ENCODE measurements around the gene LRRC27. TPM values are rescaled to one million over a fixed set of nuclear protein-coding genes. Genes with fewer than 3 reads are reported as not detected.

The LRRC27 gene
- total RNA-seq, 4 donors from 2014 or later, result 5.1 to 22.3 (median 18.5) TPM

DNA sequence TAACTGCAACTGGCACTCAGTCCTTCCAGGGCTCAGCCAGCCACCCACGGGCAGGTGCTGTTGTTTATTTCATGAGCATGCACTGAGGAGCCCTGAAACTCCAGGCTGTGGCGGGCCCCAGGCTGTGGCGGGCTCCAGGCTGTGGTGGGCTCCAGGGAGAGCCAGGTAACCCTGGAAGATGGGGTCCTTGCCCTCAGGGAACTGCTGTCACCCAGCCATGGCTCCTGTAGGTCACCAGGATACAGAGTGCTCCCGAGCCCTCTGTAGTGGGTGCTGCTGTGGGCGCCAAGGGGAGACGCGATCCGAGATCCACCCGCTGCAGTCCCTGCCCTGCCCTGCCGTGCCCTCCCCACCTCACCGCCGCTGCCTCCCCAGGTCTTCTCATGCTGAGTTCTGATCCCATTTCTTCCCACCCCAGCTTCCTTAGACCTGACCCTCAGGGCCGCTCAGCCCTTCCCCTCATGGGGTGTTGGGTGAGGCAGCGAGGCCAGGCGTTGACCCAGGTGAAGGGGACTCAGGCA, 29.6 kb downstream of the LRRC27 start:
- H3K27ac ChIP-seq, result no peak overlapping the region
- peak in 2 of 3 donors; percentile 33 to 42 for DNase-seq

DNA sequence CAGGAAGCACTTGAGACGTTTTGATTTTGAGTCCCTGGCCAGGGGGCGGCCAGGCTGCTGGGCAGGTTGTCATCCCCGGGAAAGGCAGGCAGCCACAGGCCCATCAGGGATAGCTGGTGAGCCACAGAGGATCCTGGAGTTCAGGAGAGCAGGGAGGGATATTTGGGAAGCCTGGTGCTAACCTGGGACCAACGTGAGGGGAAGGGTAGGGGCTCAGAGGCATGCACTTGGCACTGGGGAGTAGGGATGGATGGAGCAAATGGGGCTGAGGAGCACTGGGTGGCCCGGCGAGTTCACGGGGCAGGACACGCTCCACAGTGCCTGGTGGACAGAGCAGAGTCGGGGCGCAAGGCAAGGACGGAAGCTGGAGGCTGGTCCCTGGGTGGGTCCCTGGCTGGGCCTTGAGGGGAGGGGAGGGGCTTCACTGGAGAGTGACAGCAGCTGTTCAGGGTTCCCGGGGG, 30.2 kb downstream of the LRRC27 start:
- peaks cover 0 to 18% (median 0%) of the 10 kb centered on the region in 3 donors for H3K36me3 ChIP-seq
- no peaks in the 10 kb centered on the region for H3K27me3 ChIP-seq
- TF ChIP-seq, protein P1, sequence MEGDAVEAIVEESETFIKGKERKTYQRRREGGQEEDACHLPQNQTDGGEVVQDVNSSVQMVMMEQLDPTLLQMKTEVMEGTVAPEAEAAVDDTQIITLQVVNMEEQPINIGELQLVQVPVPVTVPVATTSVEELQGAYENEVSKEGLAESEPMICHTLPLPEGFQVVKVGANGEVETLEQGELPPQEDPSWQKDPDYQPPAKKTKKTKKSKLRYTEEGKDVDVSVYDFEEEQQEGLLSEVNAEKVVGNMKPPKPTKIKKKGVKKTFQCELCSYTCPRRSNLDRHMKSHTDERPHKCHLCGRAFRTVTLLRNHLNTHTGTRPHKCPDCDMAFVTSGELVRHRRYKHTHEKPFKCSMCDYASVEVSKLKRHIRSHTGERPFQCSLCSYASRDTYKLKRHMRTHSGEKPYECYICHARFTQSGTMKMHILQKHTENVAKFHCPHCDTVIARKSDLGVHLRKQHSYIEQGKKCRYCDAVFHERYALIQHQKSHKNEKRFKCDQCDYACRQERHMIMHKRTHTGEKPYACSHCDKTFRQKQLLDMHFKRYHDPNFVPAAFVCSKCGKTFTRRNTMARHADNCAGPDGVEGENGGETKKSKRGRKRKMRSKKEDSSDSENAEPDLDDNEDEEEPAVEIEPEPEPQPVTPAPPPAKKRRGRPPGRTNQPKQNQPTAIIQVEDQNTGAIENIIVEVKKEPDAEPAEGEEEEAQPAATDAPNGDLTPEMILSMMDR (IDR thresholded peaks at IDR 0.05), result no peak
- no peak for TF ChIP-seq POLR2A (IDR thresholded peaks at IDR 0.05)
- DNase-seq, result peak in 2 of 3 donors; percentile 35 to 40
- H3K4me1 ChIP-seq, result no peaks in the 10 kb centered on the region
- H3K9me3 ChIP-seq, result no peaks in the 10 kb centered on the region
- no peak overlapping the region for H3K4me3 ChIP-seq
- no peak overlapping the region for H3K27ac ChIP-seq

More for the DNA sequence above, 29.6 kb downstream of the LRRC27 start:
- TF ChIP-seq POLR2A (IDR thresholded peaks at IDR 0.05), result no peak
- TF ChIP-seq, protein P1 (IDR thresholded peaks at IDR 0.05), result no peak
- Histone ChIP-seq H3K4me3 (no peak overlapping the region), H3K4me1 (no peaks in the 10 kb centered on the region), H3K9me3 (no peaks in the 10 kb centered on the region), H3K27me3 (no peaks in the 10 kb centered on the region), H3K36me3 (peaks cover 0 to 16% (median 0%) of the 10 kb centered on the region in 3 donors)

DNA sequence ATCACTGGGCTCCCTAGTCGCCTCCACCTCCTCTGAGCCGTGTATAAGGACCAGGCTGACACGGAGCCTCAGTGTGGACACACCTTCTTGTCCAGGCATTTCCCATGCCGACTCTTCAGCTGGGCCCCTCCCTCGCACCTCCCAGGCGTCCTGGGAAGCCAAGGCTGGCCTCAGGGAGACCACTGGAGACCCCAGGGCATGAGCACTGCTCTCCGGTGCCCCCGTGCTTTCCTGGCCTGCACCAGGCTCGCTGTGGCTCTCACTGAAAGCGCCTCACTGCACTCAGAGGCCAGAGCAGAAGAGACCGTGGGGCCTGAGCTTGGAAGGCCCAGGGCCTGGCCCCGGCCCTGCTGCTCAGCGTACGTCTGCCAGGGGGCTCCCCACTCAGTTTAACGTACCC, 31.4 kb downstream of the LRRC27 start:
- Histone ChIP-seq H3K4me1 (no peaks in the 10 kb centered on the region), H3K4me3 (no peak overlapping the region), H3K27me3 (no peaks in the 10 kb centered on the region), H3K9me3 (no peaks in the 10 kb centered on the region), H3K36me3 (peaks cover 0 to 18% (median 0%) of the 10 kb centered on the region in 3 donors), H3K27ac (no peak overlapping the region)
- no peak for TF ChIP-seq POLR2A (IDR thresholded peaks at IDR 0.05)
- TF ChIP-seq, protein P1 (IDR thresholded peaks at IDR 0.05), result no peak
- peak in 1 of 3 donors; percentile 15 for DNase-seq

DNA sequence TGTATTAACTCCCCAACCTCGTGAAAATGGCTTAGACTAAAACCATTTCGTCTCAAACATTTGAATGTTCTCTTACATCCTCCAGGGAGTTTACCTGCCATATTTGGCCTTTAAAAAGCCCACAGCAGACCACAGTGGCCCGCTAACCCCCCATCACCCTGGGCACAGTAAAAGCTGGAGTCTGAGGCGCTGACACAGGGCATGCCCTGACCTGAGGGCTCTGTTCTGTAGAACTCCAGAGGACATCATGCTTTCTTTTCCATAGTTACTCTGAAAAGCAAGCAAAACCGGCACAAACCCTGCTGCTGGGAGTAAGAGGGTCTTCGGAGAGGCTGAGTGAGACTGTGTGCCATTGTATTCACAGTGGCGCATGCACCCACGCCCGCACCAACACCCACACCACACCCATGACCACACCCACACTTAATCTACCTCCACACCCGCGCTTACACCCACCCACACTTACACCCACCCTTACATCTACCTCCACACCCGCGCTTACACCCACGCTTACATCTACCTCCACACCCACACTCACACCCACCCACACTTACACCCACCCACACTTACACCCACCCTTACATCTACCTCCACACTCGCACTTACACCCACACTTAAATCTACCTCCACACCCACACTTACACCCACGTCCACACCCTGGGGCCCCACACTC, 32.1 kb downstream of the LRRC27 start:
- Histone ChIP-seq H3K27me3 (no peaks in the 10 kb centered on the region), H3K4me1 (no peaks in the 10 kb centered on the region), H3K4me3 (no peak overlapping the region), H3K9me3 (no peaks in the 10 kb centered on the region), H3K36me3 (peaks cover 0 to 18% (median 0%) of the 10 kb centered on the region in 3 donors), H3K27ac (no peak overlapping the region)
- no peak for TF ChIP-seq POLR2A (IDR thresholded peaks at IDR 0.05)
- TF ChIP-seq, protein P1 (IDR thresholded peaks at IDR 0.05), result no peak
- DNase-seq, result peak in 1 of 3 donors; percentile 48

DNA sequence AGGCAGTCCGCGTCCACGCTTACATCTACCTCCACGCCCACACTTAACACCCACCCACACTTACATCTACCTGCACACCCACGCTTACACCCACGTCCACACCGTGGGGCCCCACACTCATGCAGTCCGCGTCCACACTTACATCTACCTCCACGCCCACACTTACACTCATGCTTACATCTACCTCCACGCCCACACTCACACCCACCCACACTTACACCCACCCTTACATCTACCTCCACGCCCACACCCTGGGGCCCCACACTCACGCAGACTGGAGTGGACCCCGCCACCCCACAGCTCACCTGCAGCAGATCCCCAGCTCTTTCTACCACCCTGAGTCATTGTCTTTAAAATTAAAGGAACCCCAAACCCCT, 32.6 kb downstream of the LRRC27 start:
- DNase-seq, result peak in 1 of 3 donors; percentile 24

More for the DNA sequence above, 32.6 kb downstream of the LRRC27 start:
- H3K4me1 ChIP-seq, result no peaks in the 10 kb centered on the region
- H3K27ac ChIP-seq, result no peak overlapping the region
- H3K4me3 ChIP-seq, result no peak overlapping the region
- TF ChIP-seq POLR2A (IDR thresholded peaks at IDR 0.05), result no peak
- TF ChIP-seq, protein P1 (IDR thresholded peaks at IDR 0.05), result no peak
- no peaks in the 10 kb centered on the region for H3K27me3 ChIP-seq
- H3K36me3 ChIP-seq, result peaks cover 0 to 18% (median 0%) of the 10 kb centered on the region in 3 donors
- no peaks in the 10 kb centered on the region for H3K9me3 ChIP-seq

Measured in Peyer's patch (tissue), 4 donors.